Neural crest cell (in vitro differentiated cells): ENCODE data around the gene ELP4. TPM values are rescaled to one million over a fixed set of nuclear protein-coding genes. Genes with fewer than 3 reads are reported as not detected.
"Not testable (repeated sequence)": the region's sequence is repeated elsewhere in the genome, so short reads cannot be mapped to it uniquely, and the experiment has no call there.

Experiments used
- DNase-seq: peaks from one replicate; pipeline ENCODE4 v3.0.0; 2021; ENCODE audit warnings: low read depth, mixed read lengths, low spot score
- H3K27ac Mint-ChIP-seq: one replicate; pipeline ENCODE4 v1.8.0; 2021; ENCODE audit warnings: mild to moderate bottlenecking, mixed read lengths; ENCODE audit not compliant: unreplicated experiment
- H3K27me3 Mint-ChIP-seq: 2 replicates; pipeline ENCODE4 v1.8.0; 2021; ENCODE audit warnings: low read depth, mild to moderate bottlenecking, mixed read lengths
- H3K36me3 Mint-ChIP-seq: 2 replicates; pipeline ENCODE4 v1.8.0; 2021; ENCODE audit warnings: low read depth, mild to moderate bottlenecking, mixed read lengths
- H3K4me1 Mint-ChIP-seq: 2 replicates; pipeline ENCODE4 v1.8.0; 2021; ENCODE audit warnings: mixed read lengths
- H3K4me3 Mint-ChIP-seq: one replicate; pipeline ENCODE4 v1.8.0; 2021; ENCODE audit warnings: mild to moderate bottlenecking, mixed read lengths
- H3K9me3 Mint-ChIP-seq: 2 replicates; pipeline ENCODE4 v1.8.0; 2021; ENCODE audit warnings: mixed read lengths
- CTCF ChIP-seq: fragments of 200-600 bp; sonication (generic); conservative IDR thresholded peaks from 2 replicates; pipeline ENCODE4 v1.5.0; 2021; ENCODE audit warnings: antibody characterized with exemption, mild to moderate bottlenecking
- total RNA-seq: library from RNA; stranded (reverse); gene quantifications from 2 replicates; pipeline ENCODE4 v1.2.1, GENCODE V29; 2021

ELP4 gene
- total RNA-seq, 1 donor from 2014 or later, result 19.9 TPM

GRCh38 chr11:31671681-31672080 lies 162.1 kb downstream of the ELP4 start:
- DNase-seq, result no peak
- Mint-ChIP-seq H3K27ac (no peak overlapping the region), H3K4me1 (peaks cover 4% of the 10 kb centered on the region), H3K36me3 (no peaks in the 10 kb centered on the region), H3K27me3 (no peaks in the 10 kb centered on the region), H3K4me3 (no peak overlapping the region), H3K9me3 (no peaks in the 10 kb centered on the region)
- TF ChIP-seq CTCF, result no peak

- not testable (repeated sequence) for H3K27ac Mint-ChIP-seq, H3K36me3 Mint-ChIP-seq, H3K27me3 Mint-ChIP-seq, DNase-seq, H3K4me1 Mint-ChIP-seq, H3K4me3 Mint-ChIP-seq, H3K9me3 Mint-ChIP-seq
These were observed 163.5 kb downstream of the ELP4 start for GRCh38 chr11:31673108-31673507.

- no peak overlapping the region for H3K4me3 Mint-ChIP-seq
- no peak for TF ChIP-seq CTCF
- H3K27me3 Mint-ChIP-seq, result no peaks in the 10 kb centered on the region
- H3K9me3 Mint-ChIP-seq, result peaks cover 7% of the 10 kb centered on the region
- DNase-seq, result no peak
- peaks cover 4% of the 10 kb centered on the region for H3K4me1 Mint-ChIP-seq
- no peak overlapping the region for H3K27ac Mint-ChIP-seq
- H3K36me3 Mint-ChIP-seq, result peaks cover 11% of the 10 kb centered on the region
These were observed 166.9 kb downstream of the ELP4 start for GRCh38 chr11:31676280-31676982.

- peaks cover 11% of the 10 kb centered on the region for H3K36me3 Mint-ChIP-seq
- TF ChIP-seq CTCF, result no peak
- H3K27me3 Mint-ChIP-seq, result no peaks in the 10 kb centered on the region
- no peak overlapping the region for H3K4me3 Mint-ChIP-seq
- no peak overlapping the region for H3K27ac Mint-ChIP-seq
- H3K4me1 Mint-ChIP-seq, result peaks cover 3% of the 10 kb centered on the region
- H3K9me3 Mint-ChIP-seq, result peaks cover 7% of the 10 kb centered on the region
- DNase-seq, result no peak
These were observed 171.2 kb downstream of the ELP4 start for GRCh38 chr11:31680770-31681169.

GRCh38 chr11:31687256-31687655 lies 177.7 kb downstream of the ELP4 start:
- Mint-ChIP-seq H3K27me3 (no peaks in the 10 kb centered on the region), H3K27ac (no peak overlapping the region), H3K9me3 (no peaks in the 10 kb centered on the region), H3K4me1 (no peaks in the 10 kb centered on the region), H3K36me3 (no peaks in the 10 kb centered on the region), H3K4me3 (no peak overlapping the region)
- no peak for DNase-seq
- no peak for TF ChIP-seq CTCF

- Mint-ChIP-seq H3K27me3 (no peaks in the 10 kb centered on the region), H3K36me3 (no peaks in the 10 kb centered on the region), H3K27ac (no peak overlapping the region), H3K4me1 (no peaks in the 10 kb centered on the region), H3K4me3 (no peak overlapping the region), H3K9me3 (no peaks in the 10 kb centered on the region)
- DNase-seq, result no peak
- no peak for TF ChIP-seq CTCF
These were observed 178.3 kb downstream of the ELP4 start for GRCh38 chr11:31687861-31688260.
